NB4 (cell line): ENCODE measurements around the gene TSHZ2.

ENCODE experiments used
- CTCF ChIP-seq: IDR thresholded peaks from one replicate; pipeline ENCODE4 v1.5.1; 2012; ENCODE audit warnings: low read depth, low read length
- MAX ChIP-seq: IDR thresholded peaks from 2 replicates; pipeline ENCODE4 v1.6.1; 2011; ENCODE audit warnings: low read depth, low read length
- MYC ChIP-seq: IDR thresholded peaks from 2 replicates; pipeline ENCODE4 v1.6.1; 2011; ENCODE audit warnings: low read depth, low read length
- POLR2A ChIP-seq: IDR thresholded peaks from 2 replicates; pipeline ENCODE4 v1.6.1; 2011; ENCODE audit warnings: mild to moderate bottlenecking; ENCODE audit not compliant: insufficient read length; ENCODE audit errors: extremely low read depth

GRCh38 chr20:53104884-53105283, 132.7 kb downstream of the TSHZ2 start:
- TF ChIP-seq CTCF (no peak), POLR2A (no peak), MYC (no peak), MAX (no peak)
